Peyer's patch (tissue), 4 donors: Measurements from ENCODE around the gene IRX1. TPM values are rescaled to one million over a fixed set of nuclear protein-coding genes. Genes with fewer than 3 reads are reported as not detected.

Experiments used
- DNase-seq, 3 donors: peaks; one replicate each; pipeline ENCODE4 v3.0.0-alpha.2; 2017 to 2019
- H3K27ac ChIP-seq, 4 donors: fragments of 200-600 bp; sonication (generic); one replicate each; pipeline ENCODE4 v1.5.1; 2016 to 2019
- H3K27me3 ChIP-seq, 2 donors: fragments of 200-600 bp; sonication (generic); one replicate each; pipeline ENCODE4 v1.5.1; 2019
- H3K36me3 ChIP-seq, 3 donors: fragments of 200-600 bp; sonication (generic); one replicate each; pipeline ENCODE4 v1.5.1; 2016 to 2019
- H3K4me1 ChIP-seq, 4 donors: fragments of 200-600 bp; sonication (generic); one replicate each; pipeline ENCODE4 v1.5.1; 2016 to 2019
- H3K4me3 ChIP-seq, 4 donors: fragments of 200-600 bp; sonication (generic); 1 replicate in 3 of 4; 2 replicates in 1 of 4; pipeline ENCODE4 v1.5.1; 2016 to 2019; ENCODE audit warnings: mild to moderate bottlenecking in 1 of 4
- H3K9me3 ChIP-seq, 4 donors: fragments of 200-600 bp; sonication (generic); one replicate each; pipeline ENCODE4 v1.5.1; 2016 to 2019; ENCODE audit warnings: mild to moderate bottlenecking in 1 of 4
- CTCF ChIP-seq, 6 experiments: fragments of 450-650 bp in 4 of 6; fragments of 200-600 bp in 2 of 6; sonication (generic) in 1 of 6; IDR thresholded peaks; one replicate each; pipeline ENCODE4 v1.5.1; 2017 to 2019; ENCODE audit warnings: antibody characterized with exemption in 6 of 6, mild to moderate bottlenecking in 3 of 6, moderate library complexity in 1 of 6
- POLR2A ChIP-seq, 2 donors: fragments of 450-650 bp; IDR thresholded peaks; one replicate each; pipeline ENCODE4 v1.5.1; 2017; ENCODE audit warnings: antibody characterized with exemption in 2 of 2, mild to moderate bottlenecking in 2 of 2, moderate library complexity in 2 of 2
- total RNA-seq, 4 donors: library from RNA; depleted of rRNA; stranded (reverse); fragments of >200 nt; gene quantifications; one replicate each; pipeline ENCODE4 v1.1.0, GENCODE V29; 2016

Gene IRX1
- total RNA-seq, 4 donors from 2014 or later = not detected

GRCh38 chr5:3590161-3590966, 5.3 kb upstream of the IRX1 start:
- peaks cover 0 to 4% (median 0%) of the 10 kb centered on the region in 4 donors for H3K9me3 ChIP-seq
- peaks cover 0 to 13% (median 0%) of the 10 kb centered on the region in 4 donors for H3K4me1 ChIP-seq
- no peak overlapping the region for H3K27ac ChIP-seq
- DNase-seq = peak in 1 of 3 donors; percentile 18
- H3K4me3 ChIP-seq = no peak overlapping the region
- peaks cover 0 to 21% of the 10 kb centered on the region in 2 donors for H3K27me3 ChIP-seq
- no peak for TF ChIP-seq CTCF (IDR thresholded peaks at IDR 0.05)
- no peak for TF ChIP-seq POLR2A (IDR thresholded peaks at IDR 0.05)
- no peaks in the 10 kb centered on the region for H3K36me3 ChIP-seq

GRCh38 chr5:3590967-3591900, 4.4 kb upstream of the IRX1 start:
- H3K36me3 ChIP-seq = no peaks in the 10 kb centered on the region
- peaks cover 0 to 13% (median 0%) of the 10 kb centered on the region in 4 donors for H3K4me1 ChIP-seq
- H3K27me3 ChIP-seq = peaks cover 0 to 23% of the 10 kb centered on the region in 2 donors
- no peak overlapping the region for H3K27ac ChIP-seq
- no peak overlapping the region for H3K4me3 ChIP-seq
- H3K9me3 ChIP-seq = peaks cover 0 to 4% (median 0%) of the 10 kb centered on the region in 4 donors
- TF ChIP-seq POLR2A (IDR thresholded peaks at IDR 0.05) = no peak
- no peak for TF ChIP-seq CTCF (IDR thresholded peaks at IDR 0.05)
- DNase-seq = peak in 1 of 3 donors; percentile 28

- Histone ChIP-seq H3K9me3 (peaks cover 0 to 4% (median 0%) of the 10 kb centered on the region in 4 donors), H3K27me3 (peaks cover 0 to 32% of the 10 kb centered on the region in 2 donors), H3K4me3 (no peak overlapping the region), H3K4me1 (peaks cover 0 to 13% (median 0%) of the 10 kb centered on the region in 4 donors), H3K36me3 (no peaks in the 10 kb centered on the region), H3K27ac (no peak overlapping the region)
- TF ChIP-seq CTCF (IDR thresholded peaks at IDR 0.05) (no peak), POLR2A (IDR thresholded peaks at IDR 0.05) (no peak)
- peak in 1 of 3 donors; percentile 30 for DNase-seq
Measured at GRCh38 chr5:3592298-3592697, 3.3 kb upstream of the IRX1 start.

GRCh38 chr5:3593771-3594509, 1.7 kb upstream of the IRX1 start:
- peaks cover 0 to 33% of the 10 kb centered on the region in 2 donors for H3K27me3 ChIP-seq
- H3K27ac ChIP-seq = no peak overlapping the region
- H3K4me1 ChIP-seq = peaks cover 0 to 13% (median 0%) of the 10 kb centered on the region in 4 donors
- TF ChIP-seq POLR2A (IDR thresholded peaks at IDR 0.05) (no peak), CTCF (IDR thresholded peaks at IDR 0.05) (no peak)
- peak in 1 of 3 donors; percentile 6 for DNase-seq
- H3K36me3 ChIP-seq = no peaks in the 10 kb centered on the region
- H3K4me3 ChIP-seq = no peak overlapping the region
- peaks cover 0 to 4% (median 0%) of the 10 kb centered on the region in 4 donors for H3K9me3 ChIP-seq

GRCh38 chr5:3594510-3595005, 1.1 kb upstream of the IRX1 start:
- peaks cover 0 to 35% of the 10 kb centered on the region in 2 donors for H3K27me3 ChIP-seq
- H3K27ac ChIP-seq = no peak overlapping the region

More at GRCh38 chr5:3594510-3595005, 1.1 kb upstream of the IRX1 start:
- H3K36me3 ChIP-seq = no peaks in the 10 kb centered on the region
- H3K4me1 ChIP-seq = peaks cover 0 to 13% (median 0%) of the 10 kb centered on the region in 4 donors
- TF ChIP-seq POLR2A (IDR thresholded peaks at IDR 0.05) (no peak), CTCF (IDR thresholded peaks at IDR 0.05) (no peak)
- peaks cover 0 to 4% (median 0%) of the 10 kb centered on the region in 4 donors for H3K9me3 ChIP-seq
- no peak overlapping the region for H3K4me3 ChIP-seq
- peak in 1 of 3 donors; percentile 30 for DNase-seq
